BE2C (cell line): ENCODE results near the gene SLC25A1.

ENCODE experiments used
- DNase-seq: peaks from one replicate; pipeline ENCODE4 v3.0.0-alpha.2; 2020
- H3K27me3 ChIP-seq: fragments of 250-450 bp; sonication (Bioruptor Pico); 2 replicates; pipeline ENCODE4 v1.5.1; 2020; ENCODE audit warnings: mild to moderate bottlenecking
- H3K36me3 ChIP-seq: fragments of 250-450 bp; sonication (Bioruptor Pico); 2 replicates; pipeline ENCODE4 v1.5.1; 2020; ENCODE audit warnings: mild to moderate bottlenecking
- H3K4me1 ChIP-seq: fragments of 250-450 bp; sonication (Bioruptor Pico); 2 replicates; pipeline ENCODE4 v1.5.1; 2020
- H3K4me3 ChIP-seq: 2 replicates; pipeline ENCODE4 v1.5.1; 2011; ENCODE audit warnings: low read depth, low read length
- H3K9me3 ChIP-seq: fragments of 250-450 bp; sonication (Bioruptor Pico); 2 replicates; pipeline ENCODE4 v1.5.1; 2020
- TF ChIP-seq, protein P1 (sequence below): IDR thresholded peaks from 2 replicates; pipeline ENCODE4 v1.5.1; 2012; ENCODE audit warnings: mild to moderate bottlenecking, low read depth, low read length

The SLC25A1 gene

DNA sequence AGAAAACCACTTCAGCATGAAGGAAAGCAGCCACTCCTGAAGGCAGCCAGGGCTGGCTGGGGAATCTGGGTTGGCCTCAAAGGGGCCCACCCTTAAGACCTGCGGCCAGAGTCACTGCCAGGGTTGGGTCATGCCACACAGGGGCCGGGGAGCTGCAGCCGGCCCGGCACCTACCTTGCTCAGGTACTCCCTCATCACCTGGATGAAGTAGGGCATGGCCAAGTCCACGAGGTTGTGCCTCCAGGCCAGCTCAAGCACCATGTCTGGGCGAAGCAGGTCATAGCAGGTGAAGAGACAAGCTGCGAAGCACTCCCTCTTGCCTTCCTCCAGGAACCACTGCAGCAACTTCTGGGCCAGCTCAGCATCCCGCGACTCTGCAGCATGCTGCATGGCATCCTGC is 4.7 kb upstream of the SLC25A1 start:
- H3K4me3 ChIP-seq, result no peak overlapping the region
- H3K4me1 ChIP-seq, result no peaks in the 10 kb centered on the region
- TF ChIP-seq, protein P1, sequence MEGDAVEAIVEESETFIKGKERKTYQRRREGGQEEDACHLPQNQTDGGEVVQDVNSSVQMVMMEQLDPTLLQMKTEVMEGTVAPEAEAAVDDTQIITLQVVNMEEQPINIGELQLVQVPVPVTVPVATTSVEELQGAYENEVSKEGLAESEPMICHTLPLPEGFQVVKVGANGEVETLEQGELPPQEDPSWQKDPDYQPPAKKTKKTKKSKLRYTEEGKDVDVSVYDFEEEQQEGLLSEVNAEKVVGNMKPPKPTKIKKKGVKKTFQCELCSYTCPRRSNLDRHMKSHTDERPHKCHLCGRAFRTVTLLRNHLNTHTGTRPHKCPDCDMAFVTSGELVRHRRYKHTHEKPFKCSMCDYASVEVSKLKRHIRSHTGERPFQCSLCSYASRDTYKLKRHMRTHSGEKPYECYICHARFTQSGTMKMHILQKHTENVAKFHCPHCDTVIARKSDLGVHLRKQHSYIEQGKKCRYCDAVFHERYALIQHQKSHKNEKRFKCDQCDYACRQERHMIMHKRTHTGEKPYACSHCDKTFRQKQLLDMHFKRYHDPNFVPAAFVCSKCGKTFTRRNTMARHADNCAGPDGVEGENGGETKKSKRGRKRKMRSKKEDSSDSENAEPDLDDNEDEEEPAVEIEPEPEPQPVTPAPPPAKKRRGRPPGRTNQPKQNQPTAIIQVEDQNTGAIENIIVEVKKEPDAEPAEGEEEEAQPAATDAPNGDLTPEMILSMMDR, result no peak
- no peaks in the 10 kb centered on the region for H3K36me3 ChIP-seq
- no peaks in the 10 kb centered on the region for H3K9me3 ChIP-seq
- no peaks in the 10 kb centered on the region for H3K27me3 ChIP-seq
- no peak for DNase-seq

DNA sequence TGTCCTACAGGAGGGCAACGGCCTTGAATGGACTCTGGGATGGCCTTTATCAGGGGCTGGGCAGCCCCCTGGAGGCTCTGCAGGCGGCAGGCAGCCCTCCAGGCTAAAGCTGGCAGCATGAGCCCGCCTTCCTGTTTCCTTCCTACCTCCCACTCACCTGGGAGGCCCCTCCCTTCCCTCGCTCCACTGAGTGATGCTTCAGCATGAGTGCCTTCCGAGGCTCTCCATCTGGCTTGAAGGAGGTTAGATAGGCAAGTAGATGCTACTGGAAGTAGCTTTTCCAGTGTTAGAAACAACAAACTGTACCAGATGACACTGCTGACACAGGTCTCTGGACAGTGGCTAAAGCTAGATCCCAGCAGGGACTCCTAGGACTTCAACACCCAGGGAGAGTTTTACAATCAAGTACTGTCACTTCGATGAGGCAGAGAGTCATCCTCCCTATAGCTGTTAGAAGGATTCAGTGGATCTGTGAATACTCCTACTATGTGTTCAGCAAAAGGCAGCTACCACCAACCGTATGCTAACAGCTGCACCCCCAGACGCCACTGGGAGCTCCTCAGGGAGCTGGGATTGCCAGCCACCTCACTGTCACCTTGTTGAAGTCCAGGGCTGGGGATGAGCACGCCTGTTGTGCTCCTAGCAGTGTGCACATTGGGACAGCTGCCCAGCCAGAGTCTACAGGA is 4.1 kb upstream of the SLC25A1 start:
- no peaks in the 10 kb centered on the region for H3K4me1 ChIP-seq
- H3K27me3 ChIP-seq, result no peaks in the 10 kb centered on the region
- H3K36me3 ChIP-seq, result no peaks in the 10 kb centered on the region
- no peaks in the 10 kb centered on the region for H3K9me3 ChIP-seq
- H3K4me3 ChIP-seq, result no peak overlapping the region
- no peak for DNase-seq
- TF ChIP-seq, protein P1, result no peak

DNA sequence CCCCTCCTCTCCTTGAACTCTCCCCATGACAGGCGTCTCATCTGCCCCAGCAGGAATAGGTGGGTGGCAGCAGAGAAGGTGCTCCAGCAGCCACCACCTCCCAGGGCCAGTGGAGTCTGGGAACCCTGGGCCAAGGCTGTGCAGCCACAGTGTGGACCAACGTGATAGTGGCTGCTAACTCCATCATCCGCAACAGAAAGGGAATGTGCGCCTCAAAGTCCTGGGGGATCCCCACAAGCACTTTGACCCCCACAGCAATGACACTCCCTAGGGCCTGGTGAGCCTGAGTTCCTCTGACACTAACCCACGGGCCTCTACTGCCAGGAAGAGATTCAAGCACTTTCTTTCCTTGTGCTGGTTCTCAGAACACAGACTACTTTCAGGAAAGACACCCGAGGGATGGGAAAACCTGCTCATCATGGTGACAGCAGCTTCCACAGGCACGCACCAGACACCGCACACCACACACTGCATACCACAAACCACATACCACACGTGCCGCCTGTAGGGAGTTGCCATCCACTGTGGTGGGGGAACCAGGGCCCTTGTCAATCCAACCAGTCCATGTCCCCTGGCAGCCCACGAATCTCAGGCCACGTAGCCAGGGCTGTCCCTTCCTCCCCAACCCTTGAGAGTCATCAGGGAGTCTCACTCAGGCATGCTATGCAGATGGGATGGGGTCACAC is 3.4 kb upstream of the SLC25A1 start:
- no peaks in the 10 kb centered on the region for H3K4me1 ChIP-seq
- H3K27me3 ChIP-seq, result no peaks in the 10 kb centered on the region
- TF ChIP-seq, protein P1, result no peak
- no peaks in the 10 kb centered on the region for H3K36me3 ChIP-seq
- no peak overlapping the region for H3K4me3 ChIP-seq
- DNase-seq, result no peak
- no peaks in the 10 kb centered on the region for H3K9me3 ChIP-seq

DNA sequence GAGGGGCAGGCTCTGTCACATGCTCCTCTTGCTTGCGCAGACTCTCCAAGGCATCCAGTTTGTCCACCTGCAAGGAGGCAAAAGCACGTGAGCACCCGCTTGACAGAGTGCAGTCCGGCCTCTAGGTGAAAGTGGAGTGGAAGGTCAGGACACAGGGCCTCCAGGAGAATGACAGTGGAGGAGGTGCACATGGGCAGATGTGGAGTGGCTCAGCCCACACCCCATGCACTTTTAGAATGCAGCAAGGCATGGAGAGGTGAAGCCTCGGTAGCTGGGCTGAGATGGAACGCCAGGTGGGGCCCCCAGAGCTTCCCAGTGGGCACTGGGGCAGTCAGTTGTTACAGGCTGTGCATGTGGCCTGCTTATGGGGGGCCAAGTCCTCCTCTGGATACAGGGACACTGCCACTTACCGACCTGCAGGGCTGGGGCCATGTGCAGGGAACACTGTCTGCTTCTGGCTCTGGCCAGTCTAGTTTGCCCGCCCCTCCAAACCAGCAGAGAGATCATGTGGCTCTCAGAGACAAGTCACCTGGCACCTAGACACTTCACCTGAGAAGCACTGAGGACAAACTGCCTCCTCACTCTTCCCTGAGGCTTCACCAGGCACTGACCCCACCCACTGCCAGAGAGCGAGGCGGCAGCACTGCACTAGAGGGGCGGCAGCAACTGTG is 2.3 kb upstream of the SLC25A1 start:
- H3K36me3 ChIP-seq, result no peaks in the 10 kb centered on the region
- no peak for DNase-seq
- H3K4me1 ChIP-seq, result peaks cover 7% of the 10 kb centered on the region; the same call in 1 of the 2 replicates
- no peaks in the 10 kb centered on the region for H3K9me3 ChIP-seq
- TF ChIP-seq, protein P1, result no peak
- H3K27me3 ChIP-seq, result no peaks in the 10 kb centered on the region
- H3K4me3 ChIP-seq, result no peak overlapping the region

DNA sequence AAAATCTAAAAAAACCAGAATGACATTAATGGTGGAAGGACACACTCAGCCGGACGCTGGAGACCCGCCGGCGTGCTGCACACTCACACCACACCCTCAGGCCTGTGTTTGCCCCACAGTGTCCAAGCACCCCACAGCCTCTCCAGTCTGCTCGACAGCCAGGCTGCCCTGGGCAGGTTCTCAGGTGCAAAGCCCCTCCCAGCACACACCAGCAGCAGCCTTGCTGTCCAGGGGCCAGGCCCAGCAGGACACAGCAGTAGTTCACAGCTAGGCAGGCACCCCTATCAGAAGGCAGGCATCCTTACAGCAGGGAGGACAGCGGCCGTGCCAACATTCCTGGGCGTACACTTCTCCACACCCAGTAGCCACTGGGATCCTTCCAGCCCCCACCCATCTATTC is 1.7 kb upstream of the SLC25A1 start:
- TF ChIP-seq, protein P1, result no peak
- Histone ChIP-seq H3K9me3 (no peaks in the 10 kb centered on the region), H3K36me3 (no peaks in the 10 kb centered on the region), H3K27me3 (no peaks in the 10 kb centered on the region), H3K4me3 (no peak overlapping the region), H3K4me1 (peaks cover 7% of the 10 kb centered on the region; the same call in 1 of the 2 replicates)
- DNase-seq, result no peak
